Pancreas (tissue), 10 donors: Measurements from ENCODE around the gene IFITM10. TPM values are rescaled to one million over a fixed set of nuclear protein-coding genes. Genes with fewer than 3 reads are reported as not detected.
A peak's percentile ranks its signal among the peaks of the same experiment; 100 is the strongest.

Experiments
- ATAC-seq, 4 donors: fragments of 200-7000 bp; cut with Tn5 transposase; one replicate each; pipeline versions ENCODE4 v1.8.0 to v1.9.1; 2020; ENCODE audit warnings: mild to moderate bottlenecking in 4 of 4, moderate library complexity in 4 of 4
- DNase-seq, 6 donors: peaks; one replicate each; pipeline ENCODE4 v3.0.0-alpha.2; 2020
- FAIRE-seq: peaks from 2 replicates; lab custom pipeline; 2012; peaks lifted over from hg19 to GRCh38; lab: Jason Lieb, UNC
- H3K27ac ChIP-seq, 4 donors: fragments of 200-600 bp; sonication (generic); 1 replicate in 3 of 4; 2 replicates in 1 of 4; pipeline versions ENCODE4 v1.5.0 to v1.8.0; 2020
- H3K27me3 ChIP-seq, 4 donors: fragments of 200-600 bp; one replicate each; pipeline ENCODE4 v1.8.0; 2021
- H3K36me3 ChIP-seq, 3 donors: fragments of 200-600 bp; sonication (generic) in 1 of 3; one replicate each; pipeline versions ENCODE4 v1.5.0 to v1.8.0; 2020 to 2021
- H3K4me1 ChIP-seq, 3 donors: fragments of 200-600 bp; one replicate each; pipeline ENCODE4 v1.8.0; 2021
- H3K4me3 ChIP-seq, 4 donors: fragments of 200-600 bp; sonication (generic) in 2 of 4; one replicate each; pipeline versions ENCODE4 v1.5.0 to v1.8.0; 2020 to 2021
- H3K9me3 ChIP-seq, 4 donors: fragments of 200-600 bp; one replicate each; pipeline ENCODE4 v1.8.0; 2021
- CTCF ChIP-seq, 4 donors: fragments of 200-600 bp; sonication (generic) in 3 of 4; IDR thresholded peaks; one replicate each; pipeline versions ENCODE4 v1.5.0 to v1.8.0; 2021; ENCODE audit warnings: antibody characterized with exemption in 4 of 4
- WGBS, 2 donors: extraction: QIAGEN DNeasy Blood & Tissue Kit; methylation state at CpG; one replicate each; pipeline ENCODE4 v1.1.7; 2013; 5-methylcytosine and 5-hydroxymethylcytosine counted together
- intact Hi-C, 3 donors: fragments of 100-400 bp; cut with DNase I; formaldehyde crosslinking; loops; one replicate each; pipeline versions ENCODE4 v1.11.1 to v1.14.2; 2022
- polyA plus RNA-seq, 2 donors: library from polyadenylated mRNA; stranded (reverse); fragments of 200-250 nt; gene quantifications; one replicate each; pipeline ENCODE4 v1.2.3, GENCODE V29; 2013
- total RNA-seq, 6 donors: library from RNA; stranded (reverse); fragmentation: NEBNext Ultra II Directional in 4 of 6; extraction: Animal tissue kit (Norgen Biotek cat#: 25700) in 4 of 6; gene quantifications; one replicate each; pipeline versions ENCODE4 v1.2.1 to v1.2.4, GENCODE V29; 2021 to 2023
- donor health status: healthy with polysubstance abuse.
- donor health status: DM: no; HTN: no; CAD: no; lungs with moderate emphysema.
- donor health status: DM: no; HTN: no; CAD: no.
- donor health status: control.
- donor health status: control.
- donor health status: Bipolar disorder and iron deficiency.
- donor health status: DM: yes; HTN: yes; CAD: no.
- donor health status: DM: no; HTN: no; CAD: no.
- donor health status: DM: no; HTN: no; CAD: no.
- donor health status: DM: yes; HTN: yes; CAD: no.

Gene IFITM10
- total and polyA plus RNA-seq, 8 donors = 0.28 to 2.0 (median 0.55) TPM

- WGBS, 2 donors = 74 to 80% methylated on average over 24 of the region's 24 CpGs
- Histone ChIP-seq H3K36me3 (no peaks in the 10 kb centered on the region), H3K27me3 (no peaks in the 10 kb centered on the region), H3K9me3 (no peaks in the 10 kb centered on the region), H3K27ac (no peak overlapping the region), H3K4me1 (no peaks in the 10 kb centered on the region), H3K4me3 (no peak overlapping the region)
- no peak for DNase-seq
- intact Hi-C loops = no loop called here
- no peak for FAIRE-seq
- no peak for ATAC-seq
- no peak for TF ChIP-seq CTCF (IDR thresholded peaks at IDR 0.05)
These were observed 33.5 kb upstream of the IFITM10 start for GRCh38 chr11:1783725-1784529.

GRCh38 chr11:1782831-1783724 is 32.7 kb upstream of the IFITM10 start:
- 76 to 80% methylated on average over 20 of the region's 20 CpGs for WGBS, 2 donors
- ATAC-seq (peak in 1 of 4 donors; percentile 15), DNase-seq (no peak), FAIRE-seq (no peak)
- Histone ChIP-seq H3K27ac (no peak overlapping the region), H3K27me3 (no peaks in the 10 kb centered on the region), H3K4me1 (no peaks in the 10 kb centered on the region), H3K4me3 (no peak overlapping the region), H3K9me3 (no peaks in the 10 kb centered on the region), H3K36me3 (no peaks in the 10 kb centered on the region)
- no peak for TF ChIP-seq CTCF (IDR thresholded peaks at IDR 0.05)
- intact Hi-C loops = no loop called here

- intact Hi-C loops = no loop called here
- H3K27me3 ChIP-seq = no peaks in the 10 kb centered on the region
- peak overlapping the region in 2 of 4 donors; percentile 39 to 51 for H3K27ac ChIP-seq
- no peak for FAIRE-seq
- no peaks in the 10 kb centered on the region for H3K4me1 ChIP-seq
- no peaks in the 10 kb centered on the region for H3K36me3 ChIP-seq
- H3K9me3 ChIP-seq = no peaks in the 10 kb centered on the region
- ATAC-seq = peak in 2 of 4 donors; percentile 36 to 50
- WGBS, 2 donors = 76% methylated on average over 13 of the region's 13 CpGs
- no peak for TF ChIP-seq CTCF (IDR thresholded peaks at IDR 0.05)
- H3K4me3 ChIP-seq = no peak overlapping the region
- peak in 1 of 6 donors; percentile 22 for DNase-seq
These were observed 31.7 kb upstream of the IFITM10 start for GRCh38 chr11:1782031-1782590.

GRCh38 chr11:1781593-1781975 is 31.2 kb upstream of the IFITM10 start:
- Histone ChIP-seq H3K27me3 (no peaks in the 10 kb centered on the region), H3K9me3 (no peaks in the 10 kb centered on the region), H3K4me3 (no peak overlapping the region), H3K4me1 (no peaks in the 10 kb centered on the region), H3K36me3 (no peaks in the 10 kb centered on the region), H3K27ac (peak overlapping the region in 2 of 4 donors; percentile 39 to 51)
- no peak for ATAC-seq
- TF ChIP-seq CTCF (IDR thresholded peaks at IDR 0.05) = no peak
- no peak for FAIRE-seq
- DNase-seq = peak in 1 of 6 donors; percentile 45
- intact Hi-C loops = no loop called here
- WGBS, 2 donors = 70 to 79% methylated on average over 9 of the region's 9 CpGs
